Gastroesophageal sphincter (tissue), 4 donors: Measurements from ENCODE around the gene DGKZ. TPM values are rescaled to one million over a fixed set of nuclear protein-coding genes. Genes with fewer than 3 reads are reported as not detected.
"Not testable (repeated sequence)": the region's sequence is repeated elsewhere in the genome, so short reads cannot be mapped to it uniquely, and the experiment has no call there.

Experiments used
- ATAC-seq: fragments of 150-250 bp; one replicate; pipeline ENCODE4 v1.9.1; 2016; ENCODE audit warnings: mild to moderate bottlenecking, moderate library complexity
- H3K27ac ChIP-seq, 4 donors: fragments of 200-600 bp; sonication (generic) in 3 of 4; 1 replicate in 3 of 4; 2 replicates in 1 of 4; pipeline ENCODE4 v1.5.1; 2016 to 2019
- H3K27me3 ChIP-seq: fragments of 200-600 bp; sonication (generic); one replicate; pipeline ENCODE4 v1.5.1; 2019
- H3K36me3 ChIP-seq, 2 donors: fragments of 200-600 bp; sonication (generic); one replicate each; pipeline ENCODE4 v1.5.1; 2019; ENCODE audit warnings: control low read depth in 1 of 2
- H3K4me1 ChIP-seq, 3 donors: fragments of 200-600 bp; sonication (generic); 1 replicate in 2 of 3; 2 replicates in 1 of 3; pipeline ENCODE4 v1.5.1; 2016 to 2019; ENCODE audit warnings: control low read depth in 2 of 3
- H3K4me3 ChIP-seq, 2 donors: fragments of 200-600 bp; sonication (generic); one replicate each; pipeline ENCODE4 v1.5.1; 2019; ENCODE audit warnings: mild to moderate bottlenecking in 1 of 2, moderate library complexity in 1 of 2
- H3K9me3 ChIP-seq, 3 donors: fragments of 200-600 bp; sonication (generic); one replicate each; pipeline ENCODE4 v1.5.1; 2017 to 2019; ENCODE audit warnings: control low read depth in 2 of 3
- EP300 ChIP-seq: sonication (generic); formaldehyde crosslinking; IDR thresholded peaks from one replicate; pipeline ENCODE4 v1.6.1; 2017; ENCODE audit warnings: antibody characterized with exemption, mild to moderate bottlenecking
- POLR2A ChIP-seq, 2 donors: fragments of 450-650 bp; IDR thresholded peaks; one replicate each; pipeline ENCODE4 v1.6.1; 2017; ENCODE audit warnings: antibody characterized with exemption in 2 of 2, mild to moderate bottlenecking in 2 of 2, moderate library complexity in 1 of 2
- POLR2AphosphoS5 ChIP-seq: sonication (generic); formaldehyde crosslinking; IDR thresholded peaks from one replicate; pipeline ENCODE4 v1.6.1; 2017; ENCODE audit warnings: antibody characterized with exemption
- WGBS, 2 donors: methylation state at CpG; one replicate each; pipeline ENCODE4 v1.1.5; 2018; ENCODE audit warnings: low coverage in 1 of 2; 5-methylcytosine and 5-hydroxymethylcytosine counted together
- total RNA-seq, 4 donors: library from RNA; depleted of rRNA; stranded (reverse); fragments of >200 nt; gene quantifications; one replicate each; pipeline ENCODE4 v1.1.0, GENCODE V29; 2016
- TF ChIP-seq, protein P1 (sequence below), 4 experiments: fragments of 200-600 bp in 2 of 4; fragments of 450-650 bp in 2 of 4; sonication (generic) in 1 of 4; IDR thresholded peaks; one replicate each; pipeline ENCODE4 v1.5.1; 2017 to 2019; ENCODE audit warnings: antibody characterized with exemption in 4 of 4, mild to moderate bottlenecking in 2 of 4, moderate library complexity in 2 of 4

Gene DGKZ
- total RNA-seq, 4 donors from 2014 or later: 39.2 to 78.8 (median 46.5) TPM

DNA sequence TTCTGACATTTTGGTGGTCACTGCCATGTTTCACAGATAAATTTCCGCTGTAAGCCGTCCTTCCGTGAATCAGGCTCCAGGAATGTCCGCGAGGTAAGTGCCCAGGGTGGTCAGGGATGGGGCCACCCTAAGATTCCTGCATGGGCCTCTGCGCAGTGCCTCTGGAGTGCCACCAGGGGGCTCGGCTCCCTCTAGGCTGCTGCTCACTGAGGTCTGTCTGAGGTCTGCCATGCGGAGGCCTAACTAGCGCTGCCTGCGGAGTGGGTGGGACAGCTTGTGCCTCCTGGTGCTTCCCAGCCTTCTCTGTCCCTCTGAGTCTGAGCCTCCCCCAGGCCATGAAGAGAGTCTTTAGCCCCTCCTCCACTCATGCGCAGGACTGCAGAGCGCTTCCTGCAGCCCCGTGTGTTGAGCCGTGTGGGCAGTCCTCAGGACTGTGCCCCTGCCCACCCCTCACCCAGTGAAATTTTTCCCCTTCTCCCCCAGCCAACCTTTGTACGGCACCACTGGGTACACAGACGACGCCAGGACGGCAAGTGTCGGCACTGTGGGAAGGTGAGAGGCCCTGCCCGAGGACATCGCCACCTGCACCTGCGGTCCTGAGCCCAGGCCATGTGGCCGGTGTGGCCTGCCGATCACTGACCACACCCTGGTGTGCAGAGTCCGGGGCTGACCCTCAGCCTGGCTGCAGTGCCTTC, 22.3 kb downstream of the DGKZ start:
- Histone ChIP-seq H3K9me3 (no peaks in the 10 kb centered on the region), H3K27ac (no peak overlapping the region), H3K4me3 (no peak overlapping the region), H3K4me1 (peaks cover 0 to 41% (median 9%) of the 10 kb centered on the region in 3 donors), H3K27me3 (no peaks in the 10 kb centered on the region), H3K36me3 (peaks cover 0 to 67% of the 10 kb centered on the region in 2 donors)
- WGBS, 2 donors: 40% methylated on average over 2 of the region's 25 CpGs; no CpG with 5 or more reads in 1 of the 2 donors
- no peak for TF ChIP-seq POLR2AphosphoS5
- TF ChIP-seq, protein P1, sequence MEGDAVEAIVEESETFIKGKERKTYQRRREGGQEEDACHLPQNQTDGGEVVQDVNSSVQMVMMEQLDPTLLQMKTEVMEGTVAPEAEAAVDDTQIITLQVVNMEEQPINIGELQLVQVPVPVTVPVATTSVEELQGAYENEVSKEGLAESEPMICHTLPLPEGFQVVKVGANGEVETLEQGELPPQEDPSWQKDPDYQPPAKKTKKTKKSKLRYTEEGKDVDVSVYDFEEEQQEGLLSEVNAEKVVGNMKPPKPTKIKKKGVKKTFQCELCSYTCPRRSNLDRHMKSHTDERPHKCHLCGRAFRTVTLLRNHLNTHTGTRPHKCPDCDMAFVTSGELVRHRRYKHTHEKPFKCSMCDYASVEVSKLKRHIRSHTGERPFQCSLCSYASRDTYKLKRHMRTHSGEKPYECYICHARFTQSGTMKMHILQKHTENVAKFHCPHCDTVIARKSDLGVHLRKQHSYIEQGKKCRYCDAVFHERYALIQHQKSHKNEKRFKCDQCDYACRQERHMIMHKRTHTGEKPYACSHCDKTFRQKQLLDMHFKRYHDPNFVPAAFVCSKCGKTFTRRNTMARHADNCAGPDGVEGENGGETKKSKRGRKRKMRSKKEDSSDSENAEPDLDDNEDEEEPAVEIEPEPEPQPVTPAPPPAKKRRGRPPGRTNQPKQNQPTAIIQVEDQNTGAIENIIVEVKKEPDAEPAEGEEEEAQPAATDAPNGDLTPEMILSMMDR (IDR thresholded peaks at IDR 0.05): peak in 3 of 4 experiments; percentile 68 to 80 (median 72)
- ATAC-seq: peak; percentile 51

DNA sequence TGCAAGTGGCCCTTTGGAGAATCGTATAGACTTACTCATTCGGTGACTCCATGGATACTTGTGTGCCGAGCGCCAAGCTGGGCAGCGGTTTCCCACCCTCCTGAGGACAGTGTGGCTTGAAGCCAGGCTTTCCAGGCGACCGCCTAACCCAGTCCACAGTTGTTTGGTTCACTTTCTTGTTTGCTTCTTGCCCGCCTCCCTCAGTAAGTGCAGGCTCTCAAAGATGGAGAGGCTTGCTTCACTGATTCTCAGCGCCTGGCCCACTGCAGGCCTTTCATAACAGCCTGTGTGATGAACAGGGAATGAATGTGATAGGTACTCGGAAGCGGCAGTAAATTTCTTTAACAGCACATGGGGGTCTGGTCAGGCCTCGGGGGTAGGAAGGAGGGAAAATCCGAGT, 23.0 kb downstream of the DGKZ start:
- Histone ChIP-seq H3K4me1 (peaks cover 0 to 36% (median 9%) of the 10 kb centered on the region in 3 donors), H3K36me3 (peaks cover 0 to 74% of the 10 kb centered on the region in 2 donors), H3K27me3 (no peaks in the 10 kb centered on the region), H3K9me3 (no peaks in the 10 kb centered on the region), H3K4me3 (no peak overlapping the region), H3K27ac (no peak overlapping the region)
- no peak for TF ChIP-seq EP300
- no peak for TF ChIP-seq POLR2A (IDR thresholded peaks at IDR 0.05)
- no peak for TF ChIP-seq POLR2AphosphoS5
- TF ChIP-seq, protein P1 (IDR thresholded peaks at IDR 0.05): no peak
- ATAC-seq: no peak
- no CpG with 5 or more reads among the region's 13 CpGs for WGBS, 2 donors

DNA sequence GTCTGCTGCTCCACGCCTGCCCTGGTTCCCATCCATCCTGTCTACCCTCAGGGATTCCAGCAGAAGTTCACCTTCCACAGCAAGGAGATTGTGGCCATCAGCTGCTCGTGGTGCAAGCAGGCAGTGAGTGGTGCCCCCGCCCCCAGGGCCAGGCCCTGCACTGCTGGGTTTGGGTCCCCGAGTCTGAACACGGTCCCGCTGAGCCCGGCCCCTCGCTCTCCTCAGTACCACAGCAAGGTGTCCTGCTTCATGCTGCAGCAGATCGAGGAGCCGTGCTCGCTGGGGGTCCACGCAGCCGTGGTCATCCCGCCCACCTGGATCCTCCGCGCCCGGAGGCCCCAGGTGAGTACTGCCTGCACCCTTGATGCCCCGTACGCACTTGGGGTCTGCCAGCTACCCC, 24.0 kb downstream of the DGKZ start:
- H3K4me3 ChIP-seq, H3K9me3 ChIP-seq, H3K27me3 ChIP-seq, H3K27ac ChIP-seq, ATAC-seq: not testable (repeated sequence)
- Histone ChIP-seq H3K4me1 (peaks cover 0 to 29% (median 9%) of the 10 kb centered on the region in 3 donors), H3K36me3 (peaks cover 0 to 84% of the 10 kb centered on the region in 2 donors)
- 40% methylated on average over 1 of the region's 19 CpGs; no CpG with 5 or more reads in 1 of the 2 donors for WGBS, 2 donors

DNA sequence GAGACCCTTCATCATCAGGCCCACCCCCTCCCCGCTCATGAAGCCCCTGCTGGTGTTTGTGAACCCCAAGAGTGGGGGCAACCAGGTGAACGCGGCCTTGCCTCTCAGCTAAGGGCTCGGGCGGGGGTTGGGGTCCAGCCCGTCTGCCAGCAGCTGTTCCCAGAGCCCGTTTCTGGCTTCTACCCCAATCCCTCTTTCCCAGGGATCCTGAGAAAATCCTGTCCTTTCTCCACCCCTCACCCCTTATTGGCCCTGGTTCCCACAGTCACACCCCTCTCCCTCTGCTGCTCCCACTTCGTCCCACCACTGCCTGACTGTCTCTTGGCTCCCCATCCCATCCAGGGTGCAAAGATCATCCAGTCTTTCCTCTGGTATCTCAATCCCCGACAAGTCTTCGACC, 24.8 kb downstream of the DGKZ start:
- Histone ChIP-seq H3K4me1 (peaks cover 0 to 21% (median 8%) of the 10 kb centered on the region in 3 donors), H3K9me3 (no peaks in the 10 kb centered on the region), H3K27me3 (no peaks in the 10 kb centered on the region), H3K36me3 (peaks cover 0 to 92% of the 10 kb centered on the region in 2 donors), H3K27ac (no peak overlapping the region), H3K4me3 (no peak overlapping the region)
- 70 to 71% methylated on average over 2 to 7 of the region's 10 CpGs for WGBS, 2 donors
- no peak for ATAC-seq
- TF ChIP-seq EP300: no peak
- TF ChIP-seq POLR2A (IDR thresholded peaks at IDR 0.05): no peak
- TF ChIP-seq, protein P1 (IDR thresholded peaks at IDR 0.05): no peak
- no peak for TF ChIP-seq POLR2AphosphoS5

DNA sequence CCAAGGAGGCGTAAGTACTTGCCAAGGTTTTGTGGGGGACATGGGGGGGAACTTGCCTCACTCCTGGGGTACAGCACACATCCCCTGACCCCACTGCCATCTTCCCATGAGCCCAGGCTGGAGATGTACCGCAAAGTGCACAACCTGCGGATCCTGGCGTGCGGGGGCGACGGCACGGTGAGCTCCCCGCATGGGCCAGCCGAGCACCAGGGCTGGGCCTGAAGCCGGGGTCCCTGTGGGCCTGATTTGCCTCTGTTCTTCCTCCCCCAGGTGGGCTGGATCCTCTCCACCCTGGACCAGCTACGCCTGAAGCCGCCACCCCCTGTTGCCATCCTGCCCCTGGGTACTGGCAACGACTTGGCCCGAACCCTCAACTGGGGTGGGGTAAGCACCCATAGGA, 25.2 kb downstream of the DGKZ start:
- peaks cover 0 to 96% of the 10 kb centered on the region in 2 donors for H3K36me3 ChIP-seq
- H3K4me3 ChIP-seq, H3K27me3 ChIP-seq, ATAC-seq, H3K27ac ChIP-seq, H3K9me3 ChIP-seq: not testable (repeated sequence)
- no CpG with 5 or more reads among the region's 15 CpGs for WGBS, 2 donors
- H3K4me1 ChIP-seq: peaks cover 0 to 17% (median 4%) of the 10 kb centered on the region in 3 donors
